Panc1 (cell line): ENCODE measurements around the gene S100A6. TPM values are rescaled to one million over a fixed set of nuclear protein-coding genes. Genes with fewer than 3 reads are reported as not detected.
"Not testable (repeated sequence)": the region's sequence is repeated elsewhere in the genome, so short reads cannot be mapped to it uniquely, and the experiment has no call there.

ENCODE experiments used
- ATAC-seq: fragments of 200-7000 bp; cut with Tn5 transposase; 2 replicates; pipeline ENCODE4 v1.9.1; 2020; ENCODE audit warnings: mild to moderate bottlenecking, moderate library complexity
- BruUV-seq: library from RNA; stranded (reverse); fragments of 400-500 nt; replicated peaks from 2 replicates; lab custom pipeline; 2021; lab: Mats Ljungman, UMichigan
- CTCF ChIA-PET: fragments of 300-600 bp; sonication (Branson Sonifier 250); formaldehyde crosslinking; loops from one replicate; lab custom pipeline; 2022; ENCODE audit warnings: antibody characterized with exemption; lab: Charles Lee
- POLR2A ChIA-PET: fragments of 300-600 bp; sonication (Branson Sonifier 250); formaldehyde crosslinking; loops from one replicate; lab custom pipeline; 2022; ENCODE audit warnings: antibody characterized with exemption; lab: Charles Lee
- DNase-seq: peaks from one replicate; pipeline ENCODE4 v3.0.0-alpha.2; 2010; ENCODE audit warnings: low read depth, low spot score
- H3K27ac ChIP-seq: 2 replicates; pipeline ENCODE4 v1.5.1; 2011; ENCODE audit warnings: mild to moderate bottlenecking, low read length, inconsistent platforms
- H3K27me3 ChIP-seq: fragments of 200-500 bp; sonication (Bioruptor generic); 2 replicates; pipeline ENCODE4 v1.6.0; 2014; ENCODE audit warnings: low read length, inconsistent platforms; ENCODE audit not compliant: control insufficient read depth, insufficient read depth
- H3K36me3 ChIP-seq: fragments of 200-500 bp; sonication (Bioruptor generic); 2 replicates; pipeline ENCODE4 v1.5.1; 2014; ENCODE audit warnings: inconsistent platforms, mild to moderate bottlenecking, low read length, moderate library complexity; ENCODE audit not compliant: control insufficient read depth, insufficient read depth
- H3K4me1 ChIP-seq: 2 replicates; pipeline ENCODE4 v1.5.1; 2011; ENCODE audit warnings: inconsistent platforms, mild to moderate bottlenecking, low read length, moderate library complexity; ENCODE audit not compliant: control insufficient read depth, insufficient read depth
- H3K4me3 ChIP-seq, 2 experiments: 2 replicates each; pipeline ENCODE4 v1.5.1; 2011 to 2012; ENCODE audit warnings: low read depth in 2 of 2, low read length in 2 of 2, mild to moderate bottlenecking in 2 of 2, inconsistent platforms in 1 of 2, moderate library complexity in 1 of 2
- H3K9me3 ChIP-seq: fragments of 200-500 bp; sonication (Bioruptor generic); 2 replicates; pipeline ENCODE4 v1.5.1; 2014; ENCODE audit warnings: low read depth, mild to moderate bottlenecking, inconsistent platforms, low read length, moderate library complexity; ENCODE audit not compliant: control insufficient read depth, insufficient read depth
- CTCF ChIP-seq: fragments of 450-650 bp; IDR thresholded peaks from 2 replicates; pipeline ENCODE4 v1.5.1; 2017; ENCODE audit warnings: mild to moderate bottlenecking
- POLR2AphosphoS5 ChIP-seq: IDR thresholded peaks from 2 replicates; pipeline ENCODE4 v1.6.1; 2012; ENCODE audit warnings: mild to moderate bottlenecking, low read depth, low read length, moderate library complexity
- REST ChIP-seq, 2 experiments: IDR thresholded peaks; 2 replicates each; pipeline ENCODE4 v1.6.1; 2011 to 2012; ENCODE audit warnings: low read depth in 2 of 2, control low read depth in 1 of 2, low read length in 1 of 2, mild to moderate bottlenecking in 1 of 2, moderate library complexity in 1 of 2; ENCODE audit not compliant: insufficient read depth in 1 of 2
- SIN3A ChIP-seq: IDR thresholded peaks from 2 replicates; pipeline ENCODE4 v1.6.1; 2012; ENCODE audit warnings: low read depth, mild to moderate bottlenecking, low read length, moderate library complexity, borderline replicate concordance; ENCODE audit not compliant: insufficient read depth
- TCF7L2 ChIP-seq: IDR thresholded peaks from 2 replicates; pipeline ENCODE4 v1.6.1; 2011; ENCODE audit warnings: mild to moderate bottlenecking, low read depth, low read length, inconsistent platforms
- in situ Hi-C: cut with HindIII; loops from 2 replicates; pipeline ENCODE4 v1.10.0; 2016; ENCODE audit warnings: low sequenced_read_pairs, low pct_unique_long_range_greater_than_20kb
- intact Hi-C: fragments of 100-400 bp; cut with micrococcal nuclease; formaldehyde crosslinking; loops from one replicate; pipeline ENCODE4 v1.10.0; 2022; ENCODE audit not compliant: unreplicated experiment
- total RNA-seq: library from RNA; stranded (reverse); gene quantifications from one replicate; pipeline ENCODE4 v1.2.1, GENCODE V29; 2021; ENCODE audit not compliant: unreplicated experiment

Gene S100A6
- total RNA-seq, 1 experiment from 2014 or later = 1,986 TPM

GRCh38 chr1:153526132-153526543, 9.7 kb downstream of the S100A6 start:
- TF ChIP-seq POLR2AphosphoS5 (no peak), SIN3A (no peak), TCF7L2 (no peak), CTCF (no peak), REST (IDR thresholded peaks at IDR 0.05; ENCODE audit: insufficient read depth in 1 of 2, low read depth in 2 of 2, low read length in 1 of 2) (no peak)
- POLR2A ChIA-PET = interaction anchor here (0.8 kb wide), 1 partner anchor 10 kb away, joined by 3 read pairs; the partner anchor contains the start of gene S100A6
- peak overlapping the region; percentile 9 for H3K27ac ChIP-seq
- peak; percentile 27; the same call in 1 of the 2 replicates for ATAC-seq
- DNase-seq = no peak
- no TSS peak for BruUV-seq
- H3K9me3 ChIP-seq = no peaks in the 10 kb centered on the region
- H3K27me3 ChIP-seq = no peaks in the 10 kb centered on the region
- in situ Hi-C loops = no loop called here
- CTCF ChIA-PET = interaction anchor here (0.9 to 1.1 kb wide), 2 partner anchors 16 to 46 kb away, joined by 3 to 5 read pairs; no protein-coding TSS in a partner anchor
- H3K4me1 ChIP-seq = peaks cover 5% of the 10 kb centered on the region; the same call in 1 of the 2 replicates
- no peaks in the 10 kb centered on the region for H3K36me3 ChIP-seq
- no peak overlapping the region for H3K4me3 ChIP-seq
- intact Hi-C loops = no loop called here

- TF ChIP-seq TCF7L2 (no peak), POLR2AphosphoS5 (no peak), CTCF (no peak), SIN3A (no peak), REST (IDR thresholded peaks at IDR 0.05; ENCODE audit: insufficient read depth in 1 of 2, low read depth in 2 of 2, low read length in 1 of 2) (no peak)
- Histone ChIP-seq H3K36me3 (no peaks in the 10 kb centered on the region), H3K4me3 (no peak overlapping the region), H3K27ac (peak overlapping the region; percentile 62), H3K9me3 (no peaks in the 10 kb centered on the region), H3K27me3 (no peaks in the 10 kb centered on the region), H3K4me1 (peaks cover 7% of the 10 kb centered on the region; the same call in 1 of the 2 replicates)
- no TSS peak for BruUV-seq
- CTCF ChIA-PET = interaction anchor here (0.5 to 1.1 kb wide), 4 partner anchors 8 to 414 kb away, joined by 3 to 5 read pairs (median 3); no protein-coding TSS in a partner anchor
- ATAC-seq (0 out of 2 replicates have a peak, but pooled peaks have one; percentile 28), DNase-seq (no peak)
- in situ Hi-C loops (no loop called here), intact Hi-C loops (no loop called here)
- POLR2A ChIA-PET = interaction anchor here (0.6 to 0.8 kb wide), 2 partner anchors 11 to 28 kb away, joined by 3 read pairs; partner anchors contain the start of gene S100A6
Measured at GRCh38 chr1:153525088-153525728, 10.6 kb downstream of the S100A6 start.

GRCh38 chr1:153522353-153523048, 13.3 kb downstream of the S100A6 start:
- ChIA-PET CTCF (interaction anchor here (1.4 kb wide), 1 partner anchor 12 kb away, joined by 3 read pairs; no protein-coding TSS in a partner anchor), POLR2A (interaction anchor here (1.1 kb wide), 1 partner anchor 106 kb away, joined by 3 read pairs; the partner anchor contains the start of gene S100A1)
- H3K36me3 ChIP-seq, intact Hi-C loops, H3K27me3 ChIP-seq, H3K4me3 ChIP-seq, DNase-seq, H3K9me3 ChIP-seq, H3K4me1 ChIP-seq, BruUV-seq, ATAC-seq, H3K27ac ChIP-seq, in situ Hi-C loops: not testable (repeated sequence)
